Anterior cingulate cortex (tissue), 58 donors: Measurements from ENCODE around the gene OPCML.

Experiments used
- DNase-seq, 58 donors: peaks; one replicate each; lab custom pipeline; 2025; lab: John Stamatoyannopoulos, UW

The OPCML gene

GRCh38 chr11:133154076-133154475, 378.2 kb downstream of the OPCML start:
- DNase-seq: no peak

GRCh38 chr11:133153031-133153430, 379.3 kb downstream of the OPCML start:
- peak in 14 of 58 donors; percentile 3 to 50 (median 20) for DNase-seq

- no peak for DNase-seq
Measured at GRCh38 chr11:133149698-133150097, 382.6 kb downstream of the OPCML start.

- DNase-seq: no peak
Measured at GRCh38 chr11:133147625-133148024, 384.7 kb downstream of the OPCML start.

GRCh38 chr11:133146697-133147306, 385.5 kb downstream of the OPCML start:
- DNase-seq: peak in 1 of 58 donors; percentile 15

- peak in 6 of 58 donors; percentile 5 to 61 (median 24) for DNase-seq
Measured at GRCh38 chr11:133137939-133138338, 394.4 kb downstream of the OPCML start.

GRCh38 chr11:133137270-133137669, 395.0 kb downstream of the OPCML start:
- no peak for DNase-seq

- no peak for DNase-seq
Measured at GRCh38 chr11:133136376-133136775, 395.9 kb downstream of the OPCML start.

GRCh38 chr11:133134314-133135173, 397.8 kb downstream of the OPCML start:
- DNase-seq: peak in 40 of 58 donors; percentile 5 to 75 (median 36)

- no peak for DNase-seq
Measured at GRCh38 chr11:133133606-133134005, 398.7 kb downstream of the OPCML start.

GRCh38 chr11:133133050-133133449, 399.3 kb downstream of the OPCML start:
- DNase-seq: no peak

- DNase-seq: no peak
Measured at GRCh38 chr11:133127741-133128140, 404.6 kb downstream of the OPCML start.

GRCh38 chr11:133123796-133124195, 408.5 kb downstream of the OPCML start:
- DNase-seq: no peak

- no peak for DNase-seq
Measured at GRCh38 chr11:133123366-133123765, 408.9 kb downstream of the OPCML start.

GRCh38 chr11:133122256-133122655, 410.0 kb downstream of the OPCML start:
- DNase-seq: no peak

- peak in 17 of 58 donors; percentile 4 to 64 (median 24) for DNase-seq
Measured at GRCh38 chr11:133118563-133119268, 413.6 kb downstream of the OPCML start.

GRCh38 chr11:133115099-133115498, 417.2 kb downstream of the OPCML start:
- DNase-seq: no peak

GRCh38 chr11:133107763-133108162, 424.5 kb downstream of the OPCML start:
- peak in 14 of 58 donors; percentile 2 to 57 (median 16) for DNase-seq

- DNase-seq: no peak
Measured at GRCh38 chr11:133107136-133107535, 425.2 kb downstream of the OPCML start.

- no peak for DNase-seq
Measured at GRCh38 chr11:133106417-133106816, 425.9 kb downstream of the OPCML start.
